GM12892 (cell line): ENCODE measurements around the gene USH1G.

Source experiments
- POLR2A ChIP-seq: IDR thresholded peaks from 2 replicates; pipeline ENCODE4 v1.6.1; 2011; ENCODE audit warnings: low read depth, low read length, control low read depth
- POLR2AphosphoS5 ChIP-seq: IDR thresholded peaks from 2 replicates; pipeline ENCODE4 v1.6.1; 2011; ENCODE audit warnings: low read depth, low read length, control low read depth

DNA sequence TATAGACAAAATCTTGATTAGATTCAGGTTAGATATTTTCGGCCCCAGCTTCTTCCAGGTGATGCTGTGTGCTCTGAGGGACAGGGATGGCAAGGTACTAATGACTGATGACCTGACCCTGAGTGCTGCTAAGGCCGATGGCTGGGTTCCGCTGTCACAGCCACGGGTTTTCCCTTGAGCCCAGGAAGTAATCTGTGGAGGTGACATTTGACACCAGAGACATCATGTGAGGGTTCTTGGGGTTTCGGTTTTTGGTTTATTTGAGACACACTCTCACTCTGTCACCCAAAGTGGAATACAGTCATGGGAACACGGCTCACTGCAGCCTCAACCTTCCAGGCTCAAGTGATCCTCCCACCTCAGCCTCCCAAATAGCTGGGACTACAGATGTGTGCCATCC, 22.5 kb upstream of the USH1G start:
- no peak for TF ChIP-seq POLR2AphosphoS5
- TF ChIP-seq POLR2A, result peak; percentile 54; the same call in 1 of the 2 replicates
